SIG-M5 treated with dmso at 0.1 percent for 504 hours (cell line): Measurements from ENCODE around the gene DIP2C.
A peak's percentile ranks its signal among the peaks of the same experiment; 100 is the strongest.
"Not testable (repeated sequence)": the region's sequence is repeated elsewhere in the genome, so short reads cannot be mapped to it uniquely, and the experiment has no call there.

Experiments used
- DNase-seq: peaks from one replicate; lab custom pipeline; 2025; ENCODE audit not compliant: unreplicated experiment; lab: John Stamatoyannopoulos, UW

The DIP2C gene

GRCh38 chr10:543862-544822 is 145.3 kb downstream of the DIP2C start:
- DNase-seq, result no peak

DNA sequence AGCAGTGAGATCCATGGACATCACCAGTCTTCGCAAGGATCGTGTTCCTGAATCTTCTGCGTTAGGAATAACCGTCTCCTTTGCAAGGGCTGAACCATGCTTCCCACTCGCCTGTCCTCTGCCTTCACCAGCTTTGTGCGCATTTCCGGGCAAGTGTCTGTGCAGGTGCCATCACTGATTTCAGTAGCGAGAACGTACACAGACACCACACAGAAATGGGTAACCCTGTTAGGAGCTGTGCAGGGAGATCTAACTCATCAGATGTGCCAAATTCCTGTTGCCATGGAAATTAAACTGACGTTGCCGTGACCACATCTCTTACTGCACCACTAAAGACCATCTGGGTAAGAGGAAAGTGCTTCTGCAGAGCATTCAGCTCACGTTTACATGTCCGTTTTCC is 146.3 kb downstream of the DIP2C start:
- DNase-seq, result no peak

GRCh38 chr10:541750-542371 is 147.6 kb downstream of the DIP2C start:
- no peak for DNase-seq

DNA sequence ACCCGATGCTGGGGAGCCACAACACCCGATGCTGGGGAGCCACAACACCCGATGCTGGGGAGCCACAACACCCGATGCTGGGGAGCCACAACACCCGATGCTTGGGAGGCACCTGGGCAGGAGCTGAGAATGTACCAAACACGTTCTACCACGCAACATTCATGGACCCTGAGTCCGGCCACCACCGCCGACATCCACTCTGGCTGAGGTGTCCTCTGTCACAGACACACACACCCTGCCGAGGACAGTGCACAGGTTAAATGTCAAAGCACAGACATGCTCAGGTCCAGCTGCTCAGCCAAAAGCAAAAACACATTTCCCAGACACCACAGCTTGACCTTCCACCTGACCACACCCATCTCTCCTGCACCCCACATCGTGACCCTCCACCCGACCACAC is 148.4 kb downstream of the DIP2C start:
- no peak for DNase-seq

- no peak for DNase-seq
Measured at GRCh38 chr10:538895-539294, 150.6 kb downstream of the DIP2C start.

- DNase-seq, result no peak
Measured at GRCh38 chr10:536935-537334, 152.5 kb downstream of the DIP2C start.

- no peak for DNase-seq
Measured at GRCh38 chr10:536371-536925, 153.0 kb downstream of the DIP2C start.

DNA sequence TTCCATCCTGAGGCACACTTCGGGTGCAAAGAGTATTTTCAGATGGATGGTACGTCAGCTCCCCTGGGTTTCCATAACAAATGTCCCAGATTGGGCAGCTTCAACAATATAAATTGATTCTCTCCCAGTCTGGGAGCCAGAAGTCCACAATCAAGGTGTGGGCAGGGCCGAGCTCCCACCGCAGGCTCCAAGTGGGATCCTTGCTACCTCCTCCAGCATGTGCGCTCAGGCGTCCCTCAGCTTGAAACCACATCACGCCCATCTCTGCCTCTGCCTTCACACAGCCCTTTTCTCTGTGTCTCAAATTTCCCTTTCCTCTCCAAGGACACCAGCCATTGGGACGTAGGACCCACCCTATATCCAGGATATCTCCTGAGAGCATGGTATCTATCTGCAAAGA is 153.5 kb downstream of the DIP2C start:
- no peak for DNase-seq

DNA sequence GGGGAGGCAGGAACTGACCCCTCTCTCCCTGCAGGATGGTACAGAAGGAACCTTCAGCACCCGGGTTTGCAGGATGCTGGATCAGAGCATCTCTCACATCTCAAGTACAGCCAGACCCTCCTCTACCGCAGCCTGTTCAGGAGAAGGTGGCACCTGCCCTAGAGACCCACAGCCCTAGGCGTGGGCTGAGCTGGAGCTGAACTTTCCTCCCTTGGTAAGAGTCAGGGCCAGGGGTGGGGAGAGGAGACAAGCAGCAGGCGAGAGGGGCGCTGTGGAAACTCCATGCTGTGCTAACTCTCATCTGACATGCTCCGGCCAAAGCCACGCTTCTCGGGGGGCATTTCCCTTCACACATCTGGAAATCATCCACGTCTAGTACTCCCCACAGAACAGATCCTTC is 154.4 kb downstream of the DIP2C start:
- no peak for DNase-seq

DNA sequence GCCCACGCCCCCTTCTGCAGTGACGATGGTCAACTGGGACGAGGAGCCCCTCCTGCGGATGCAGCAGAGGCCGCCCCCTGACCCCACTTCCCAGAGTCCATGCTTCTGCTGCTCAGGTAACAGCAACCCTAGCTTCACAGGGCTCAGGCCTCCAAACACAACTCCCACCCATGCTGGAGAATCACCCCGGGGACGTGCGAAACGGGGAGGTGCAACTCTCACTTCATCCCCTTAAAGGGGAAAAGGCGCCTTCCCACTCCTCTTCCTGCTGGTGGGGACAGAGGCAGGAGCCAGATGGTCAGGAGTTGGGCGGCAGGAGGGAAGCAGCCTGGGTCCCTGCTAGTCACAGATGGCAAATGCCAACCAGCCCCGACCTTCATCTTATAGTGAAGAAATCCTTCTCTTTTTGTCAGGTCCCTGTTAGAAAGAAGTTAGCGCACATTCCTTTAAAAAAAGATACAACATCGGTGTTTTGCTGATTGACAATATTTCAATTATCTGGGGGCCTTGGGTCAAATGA is 155.4 kb downstream of the DIP2C start:
- DNase-seq, result no peak

DNA sequence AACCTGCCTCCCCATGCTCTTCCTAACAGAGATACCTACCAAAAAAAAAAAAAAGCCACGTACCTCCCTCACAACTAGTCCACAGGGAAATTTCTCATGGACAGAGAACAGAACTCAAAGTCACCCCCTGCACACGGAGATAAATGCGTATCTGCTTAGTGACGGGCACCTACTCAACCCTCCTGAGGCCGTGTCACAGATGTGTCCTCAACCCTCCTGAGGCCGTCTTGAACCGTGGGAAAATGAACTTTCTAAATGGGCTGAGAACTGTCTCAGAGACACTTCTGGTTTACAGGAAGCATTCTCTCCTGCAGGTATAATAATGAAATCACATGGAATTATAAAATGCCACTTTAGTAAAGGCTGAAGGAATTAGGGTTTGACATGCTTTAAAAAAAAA is 155.9 kb downstream of the DIP2C start:
- DNase-seq, result no peak

DNA sequence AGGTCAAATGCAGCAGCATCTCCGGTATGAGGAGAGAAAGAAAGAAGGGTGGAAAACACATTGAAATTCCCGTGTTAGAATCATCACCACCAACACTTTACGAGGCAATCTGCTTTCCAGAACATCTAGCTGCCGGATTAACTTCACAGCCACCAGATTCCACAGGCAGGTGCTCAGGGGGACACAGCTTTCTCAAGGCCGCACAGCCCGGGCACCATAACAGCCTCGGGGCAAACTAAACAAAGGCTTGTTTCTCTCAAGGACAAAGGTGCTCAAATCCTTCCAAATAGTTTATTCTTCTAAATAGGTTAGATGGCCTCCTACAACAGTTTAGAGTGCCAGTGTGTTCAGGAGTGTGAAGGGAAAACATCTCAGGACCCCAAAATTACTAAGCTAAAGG is 156.3 kb downstream of the DIP2C start:
- no peak for DNase-seq

DNA sequence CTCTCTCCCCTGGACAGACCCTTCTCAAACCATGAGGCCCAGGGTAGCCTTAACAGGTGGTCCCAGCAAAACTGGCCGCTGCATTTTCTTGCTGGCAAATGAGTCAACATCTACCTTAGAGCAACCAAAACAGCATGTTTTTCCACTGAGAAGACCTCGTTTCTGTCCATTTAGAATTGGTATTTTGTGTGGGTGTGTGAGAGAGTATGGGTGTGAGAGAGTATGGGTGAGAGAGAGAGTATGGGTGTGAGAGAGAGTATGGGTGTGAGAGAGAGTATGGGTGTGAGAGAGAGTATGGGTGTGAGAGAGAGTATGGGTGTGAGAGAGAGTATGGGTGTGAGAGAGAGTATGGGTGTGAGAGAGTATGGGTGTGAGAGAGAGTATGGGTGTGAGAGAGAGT is 157.1 kb downstream of the DIP2C start:
- DNase-seq, result not testable (repeated sequence)

- no peak for DNase-seq
Measured at GRCh38 chr10:531541-531940, 157.9 kb downstream of the DIP2C start.

GRCh38 chr10:530717-531116 is 158.8 kb downstream of the DIP2C start:
- DNase-seq, result no peak

DNA sequence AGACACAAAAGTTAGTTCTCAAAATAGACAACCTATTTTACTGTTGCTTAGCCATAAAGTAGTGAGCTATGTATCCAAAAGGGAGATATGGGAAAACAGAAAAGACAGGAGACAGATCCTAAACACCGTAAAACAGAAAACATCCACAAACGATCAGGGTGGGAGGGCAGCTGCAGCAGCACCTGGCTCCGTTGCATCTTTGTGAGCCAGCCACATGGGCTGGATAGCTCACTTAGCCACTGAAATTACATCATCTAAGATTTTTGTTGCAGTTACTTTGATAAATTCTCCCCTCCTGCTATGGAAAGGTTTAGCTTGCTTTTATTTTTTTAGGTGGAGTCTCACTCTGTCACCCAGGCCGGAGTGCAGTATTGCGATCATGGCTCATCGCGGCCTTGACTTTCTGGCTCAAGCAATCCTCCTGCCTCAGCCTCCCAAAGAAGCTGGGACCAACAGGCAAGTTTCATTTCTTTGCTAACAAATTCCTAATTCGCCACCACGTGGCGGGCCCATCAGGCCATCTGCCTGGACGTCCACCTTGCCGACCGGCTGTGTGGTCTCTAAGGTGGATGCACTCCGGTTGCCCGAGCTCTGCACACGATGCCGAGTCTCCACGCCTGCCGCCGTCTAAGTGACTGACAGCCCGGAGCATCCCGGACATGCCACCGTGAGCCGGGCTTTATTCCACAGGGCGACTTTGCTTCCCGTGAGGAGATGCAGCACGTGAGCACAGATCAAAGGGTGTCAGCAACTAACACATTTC is 159.8 kb downstream of the DIP2C start:
- no peak for DNase-seq

DNA sequence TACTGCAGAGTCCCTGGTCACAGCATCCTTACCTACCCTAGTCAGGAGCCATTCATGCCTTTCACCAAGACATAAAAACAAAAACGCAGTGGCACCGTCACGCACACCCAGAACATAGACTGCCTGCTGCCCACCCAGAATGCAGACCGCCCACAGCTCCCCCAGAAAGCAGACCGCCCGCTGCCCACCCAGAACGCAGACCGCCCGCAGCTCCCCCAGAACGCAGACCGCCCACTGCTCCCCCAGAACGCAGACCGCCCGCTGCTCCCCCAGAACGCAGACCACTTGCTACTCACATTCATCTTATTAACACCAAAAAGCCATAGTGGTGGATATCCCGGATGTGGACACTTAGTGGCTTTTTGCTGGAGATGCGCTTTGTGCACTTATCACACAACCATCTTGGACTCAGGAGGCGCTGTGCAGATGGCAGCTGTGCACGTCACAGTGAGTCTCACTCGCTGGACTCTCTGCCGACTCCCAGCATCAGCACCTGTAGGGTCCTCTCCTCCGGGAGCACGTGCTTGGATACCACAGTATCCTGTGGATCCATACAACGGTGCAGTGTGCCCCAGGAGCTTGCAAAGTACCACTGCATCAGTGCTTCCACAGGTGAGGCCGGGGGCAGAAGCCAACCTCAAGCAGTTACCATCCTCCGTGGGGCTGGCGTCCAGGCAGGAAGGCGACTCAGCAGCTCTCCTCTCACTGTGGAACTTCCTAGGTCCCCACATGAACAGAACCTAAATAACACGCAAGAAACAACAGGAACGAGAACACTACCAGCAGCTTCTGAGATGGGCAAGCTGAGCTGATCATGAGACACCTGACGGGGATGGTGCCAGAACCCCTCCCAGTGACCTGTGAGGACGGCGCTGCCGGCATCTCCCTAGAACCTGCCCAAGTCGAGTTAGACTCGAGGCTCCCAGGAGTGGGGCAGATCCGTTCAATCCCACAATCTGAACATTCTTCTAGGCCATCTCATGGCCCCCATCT is 161.0 kb downstream of the DIP2C start:
- no peak for DNase-seq

DNA sequence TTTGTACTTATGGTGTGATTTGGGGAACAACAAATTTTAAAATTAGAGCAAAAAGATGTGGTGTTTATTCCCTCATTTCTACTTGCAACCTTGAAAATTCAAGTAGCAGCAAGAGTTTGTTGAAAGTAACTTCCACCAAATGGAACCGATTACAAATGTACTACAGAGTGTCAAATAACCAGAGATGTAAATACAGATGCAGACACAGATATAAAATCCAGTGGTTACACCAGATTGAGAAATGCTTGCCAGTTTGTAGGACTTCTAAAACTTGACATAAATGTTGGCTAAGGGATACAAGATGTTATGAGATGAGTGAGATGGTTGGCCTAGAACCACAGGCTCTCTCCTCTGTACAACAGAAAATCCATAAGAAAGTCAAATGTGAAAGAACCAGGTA is 162.1 kb downstream of the DIP2C start:
- no peak for DNase-seq

- peak; percentile 2 for DNase-seq
Measured at GRCh38 chr10:526651-527312, 162.7 kb downstream of the DIP2C start.
